ENCODE results near the gene INSRR. TPM values are rescaled to one million over a fixed set of nuclear protein-coding genes. Genes with fewer than 3 reads are reported as not detected.

Gene INSRR
- total RNA-seq, 1 donor from 2014 or later, result 0.45 TPM

GRCh38 chr1:156844102-156844501 lies 14.8 kb downstream of the INSRR start:
- H3K27ac Mint-ChIP-seq, result no peak overlapping the region
- H3K4me1 Mint-ChIP-seq, result peaks cover 14% of the 10 kb centered on the region
- H3K27me3 Mint-ChIP-seq (ENCODE audit: low read depth), result peaks cover 91% of the 10 kb centered on the region
- DNase-seq (ENCODE audit: low spot score in 2 of 2, unreplicated experiment in 2 of 2), result no peak
- no peak for TF ChIP-seq CTCF (IDR thresholded peaks at IDR 0.05; ENCODE audit: unreplicated experiment)
- H3K9me3 Mint-ChIP-seq, result no peaks in the 10 kb centered on the region
- H3K4me3 Mint-ChIP-seq, result no peak overlapping the region
- no peaks in the 10 kb centered on the region for H3K36me3 Mint-ChIP-seq

GRCh38 chr1:156842618-156843300 lies 16.2 kb downstream of the INSRR start:
- TF ChIP-seq CTCF (IDR thresholded peaks at IDR 0.05; ENCODE audit: unreplicated experiment), result no peak
- Mint-ChIP-seq H3K4me1 (peaks cover 5% of the 10 kb centered on the region), H3K4me3 (no peak overlapping the region), H3K27me3 (ENCODE audit: low read depth) (peaks cover 89% of the 10 kb centered on the region), H3K9me3 (no peaks in the 10 kb centered on the region), H3K27ac (no peak overlapping the region), H3K36me3 (no peaks in the 10 kb centered on the region)
- DNase-seq (ENCODE audit: low spot score in 2 of 2, unreplicated experiment in 2 of 2), result no peak

- H3K4me3 Mint-ChIP-seq, result no peak overlapping the region
- no peak for TF ChIP-seq CTCF (IDR thresholded peaks at IDR 0.05; ENCODE audit: unreplicated experiment)
- H3K27ac Mint-ChIP-seq, result no peak overlapping the region
- peaks cover 7% of the 10 kb centered on the region for H3K4me1 Mint-ChIP-seq
- H3K9me3 Mint-ChIP-seq, result no peaks in the 10 kb centered on the region
- DNase-seq (ENCODE audit: low spot score in 2 of 2, unreplicated experiment in 2 of 2), result no peak
- peaks cover 89% of the 10 kb centered on the region for H3K27me3 Mint-ChIP-seq (ENCODE audit: low read depth)
- H3K36me3 Mint-ChIP-seq, result no peaks in the 10 kb centered on the region
Observed at GRCh38 chr1:156841295-156841855, 17.5 kb downstream of the INSRR start.

- Mint-ChIP-seq H3K36me3 (no peaks in the 10 kb centered on the region), H3K4me1 (peaks cover 10% of the 10 kb centered on the region), H3K27me3 (ENCODE audit: low read depth) (peaks cover 89% of the 10 kb centered on the region), H3K9me3 (no peaks in the 10 kb centered on the region), H3K4me3 (no peak overlapping the region), H3K27ac (no peak overlapping the region)
- TF ChIP-seq CTCF (IDR thresholded peaks at IDR 0.05; ENCODE audit: unreplicated experiment), result no peak
- DNase-seq (ENCODE audit: low spot score in 2 of 2, unreplicated experiment in 2 of 2), result no peak
Observed at GRCh38 chr1:156840898-156841279, 18.0 kb downstream of the INSRR start.

GRCh38 chr1:156840186-156840897 lies 18.6 kb downstream of the INSRR start:
- peaks cover 89% of the 10 kb centered on the region for H3K27me3 Mint-ChIP-seq (ENCODE audit: low read depth)
- no peak overlapping the region for H3K27ac Mint-ChIP-seq
- H3K9me3 Mint-ChIP-seq, result no peaks in the 10 kb centered on the region
- TF ChIP-seq CTCF (IDR thresholded peaks at IDR 0.05; ENCODE audit: unreplicated experiment), result no peak
- H3K4me3 Mint-ChIP-seq, result no peak overlapping the region
- DNase-seq (ENCODE audit: low spot score in 2 of 2, unreplicated experiment in 2 of 2), result no peak
- H3K36me3 Mint-ChIP-seq, result no peaks in the 10 kb centered on the region
- peaks cover 13% of the 10 kb centered on the region for H3K4me1 Mint-ChIP-seq

Data from mesothelial cell of epicardium (in vitro differentiated cells).